ENCODE data around the gene DPP10. TPM values are rescaled to one million over a fixed set of nuclear protein-coding genes. Genes with fewer than 3 reads are reported as not detected.

Gene DPP10
- total RNA-seq, 1 donor from 2014 or later: 1.1 TPM

GRCh38 chr2:114769991-114770390 is 327.6 kb downstream of the DPP10 start:
- H2AFZ ChIP-seq (ENCODE audit: low read depth, low read length): no peak overlapping the region
- no peak overlapping the region for H3K9ac ChIP-seq (ENCODE audit: low read length)
- H3K4me3 ChIP-seq (ENCODE audit: insufficient read depth, low read depth, low read length): no peak overlapping the region
- no peaks in the 10 kb centered on the region for H3K36me3 ChIP-seq (ENCODE audit: insufficient read depth, low read length)
- H3K4me1 ChIP-seq (ENCODE audit: insufficient read depth, low read length): no peaks in the 10 kb centered on the region
- H3K4me1 Mint-ChIP-seq (ENCODE audit: low read depth, unreplicated experiment): no peaks in the 10 kb centered on the region
- FAIRE-seq (no peak), DNase-seq (ENCODE audit: low read depth) (no peak)
- H3K27me3 Mint-ChIP-seq (ENCODE audit: low read depth, unreplicated experiment): no peaks in the 10 kb centered on the region
- TF ChIP-seq EZH2 (IDR thresholded peaks at IDR 0.05; ENCODE audit: insufficient read depth, low read length) (no peak), CTCF (IDR thresholded peaks at IDR 0.05; ENCODE audit: insufficient read depth, low read depth, low read length) (no peak)
- H3K27ac ChIP-seq (ENCODE audit: low read depth, low read length): no peak overlapping the region
- no peak overlapping the region for H3K4me2 ChIP-seq (ENCODE audit: low read length)
- no peak overlapping the region for H3K4me3 Mint-ChIP-seq (ENCODE audit: unreplicated experiment)
- no peaks in the 10 kb centered on the region for H4K20me1 ChIP-seq (ENCODE audit: insufficient read depth, low read length)
- H3K9me3 Mint-ChIP-seq (ENCODE audit: unreplicated experiment): no peaks in the 10 kb centered on the region
- H3K36me3 Mint-ChIP-seq (ENCODE audit: low read depth, unreplicated experiment): no peaks in the 10 kb centered on the region
- H3K9me3 ChIP-seq (ENCODE audit: insufficient read depth, low read depth, low read length): peaks cover 3% of the 10 kb centered on the region
- no peaks in the 10 kb centered on the region for H3K79me2 ChIP-seq (ENCODE audit: insufficient read depth, low read length)
- no peaks in the 10 kb centered on the region for H3K27me3 ChIP-seq (ENCODE audit: insufficient read depth, low read length)
- H3K27ac Mint-ChIP-seq (ENCODE audit: unreplicated experiment): no peak overlapping the region

GRCh38 chr2:114784046-114784445 is 341.6 kb downstream of the DPP10 start:
- H3K36me3 ChIP-seq (ENCODE audit: insufficient read depth, low read length): no peaks in the 10 kb centered on the region
- Mint-ChIP-seq H3K27ac (ENCODE audit: unreplicated experiment) (no peak overlapping the region), H3K36me3 (ENCODE audit: low read depth, unreplicated experiment) (no peaks in the 10 kb centered on the region), H3K27me3 (ENCODE audit: low read depth, unreplicated experiment) (peaks cover 2% of the 10 kb centered on the region), H3K4me1 (ENCODE audit: low read depth, unreplicated experiment) (no peaks in the 10 kb centered on the region), H3K4me3 (ENCODE audit: unreplicated experiment) (no peak overlapping the region), H3K9me3 (ENCODE audit: unreplicated experiment) (no peaks in the 10 kb centered on the region)
- H3K9ac ChIP-seq (ENCODE audit: low read length): no peak overlapping the region
- DNase-seq (ENCODE audit: low read depth) (no peak), FAIRE-seq (no peak)
- H3K27me3 ChIP-seq (ENCODE audit: insufficient read depth, low read length): no peaks in the 10 kb centered on the region
- H3K79me2 ChIP-seq (ENCODE audit: insufficient read depth, low read length): no peaks in the 10 kb centered on the region
- H3K4me1 ChIP-seq (ENCODE audit: insufficient read depth, low read length): no peaks in the 10 kb centered on the region
- H3K9me3 ChIP-seq (ENCODE audit: insufficient read depth, low read depth, low read length): no peaks in the 10 kb centered on the region
- no peak for TF ChIP-seq CTCF (IDR thresholded peaks at IDR 0.05; ENCODE audit: insufficient read depth, low read depth, low read length)
- TF ChIP-seq EZH2 (IDR thresholded peaks at IDR 0.05; ENCODE audit: insufficient read depth, low read length): no peak
- no peaks in the 10 kb centered on the region for H4K20me1 ChIP-seq (ENCODE audit: insufficient read depth, low read length)
- no peak overlapping the region for H3K4me2 ChIP-seq (ENCODE audit: low read length)
- no peak overlapping the region for H2AFZ ChIP-seq (ENCODE audit: low read depth, low read length)
- H3K27ac ChIP-seq (ENCODE audit: low read depth, low read length): no peak overlapping the region
- H3K4me3 ChIP-seq (ENCODE audit: insufficient read depth, low read depth, low read length): no peak overlapping the region

- FAIRE-seq: no peak
- H3K27ac Mint-ChIP-seq (ENCODE audit: unreplicated experiment): no peak overlapping the region
- H3K4me3 ChIP-seq (ENCODE audit: insufficient read depth, low read depth, low read length): no peak overlapping the region
- TF ChIP-seq EZH2 (IDR thresholded peaks at IDR 0.05; ENCODE audit: insufficient read depth, low read length): no peak
- H3K79me2 ChIP-seq (ENCODE audit: insufficient read depth, low read length): no peaks in the 10 kb centered on the region
- peaks cover 2% of the 10 kb centered on the region for H3K27me3 Mint-ChIP-seq (ENCODE audit: low read depth, unreplicated experiment)
- no peak overlapping the region for H3K27ac ChIP-seq (ENCODE audit: low read depth, low read length)
- H3K4me3 Mint-ChIP-seq (ENCODE audit: unreplicated experiment): no peak overlapping the region
- H3K9me3 ChIP-seq (ENCODE audit: insufficient read depth, low read depth, low read length): no peaks in the 10 kb centered on the region
- no peaks in the 10 kb centered on the region for H3K36me3 ChIP-seq (ENCODE audit: insufficient read depth, low read length)
- no peaks in the 10 kb centered on the region for H3K36me3 Mint-ChIP-seq (ENCODE audit: low read depth, unreplicated experiment)
- no peak for DNase-seq (ENCODE audit: low read depth)
- H3K9me3 Mint-ChIP-seq (ENCODE audit: unreplicated experiment): no peaks in the 10 kb centered on the region
- no peaks in the 10 kb centered on the region for H3K27me3 ChIP-seq (ENCODE audit: insufficient read depth, low read length)
- H3K4me1 ChIP-seq (ENCODE audit: insufficient read depth, low read length): no peaks in the 10 kb centered on the region
- no peak overlapping the region for H2AFZ ChIP-seq (ENCODE audit: low read depth, low read length)
- no peaks in the 10 kb centered on the region for H4K20me1 ChIP-seq (ENCODE audit: insufficient read depth, low read length)
- no peak overlapping the region for H3K9ac ChIP-seq (ENCODE audit: low read length)
- H3K4me1 Mint-ChIP-seq (ENCODE audit: low read depth, unreplicated experiment): no peaks in the 10 kb centered on the region
- no peak overlapping the region for H3K4me2 ChIP-seq (ENCODE audit: low read length)
Observed at GRCh38 chr2:114784890-114785583, 342.6 kb downstream of the DPP10 start.
